ENCODE results near the gene BPTF. TPM values are rescaled to one million over a fixed set of nuclear protein-coding genes. Genes with fewer than 3 reads are reported as not detected.
"Not testable (repeated sequence)": the region's sequence is repeated elsewhere in the genome, so short reads cannot be mapped to it uniquely, and the experiment has no call there.

BPTF gene
- total RNA-seq, 4 donors from 2014 or later: 67.6 to 213 (median 102) TPM

GRCh38 chr17:67920212-67920611, 94.9 kb downstream of the BPTF start:
- no peak overlapping the region for H3K4me3 ChIP-seq
- H3K9me3 ChIP-seq: no peaks in the 10 kb centered on the region
- WGBS: 96% methylated on average over 4 of the region's 4 CpGs
- H3K27ac ChIP-seq: no peak overlapping the region
- H3K27me3 ChIP-seq: no peaks in the 10 kb centered on the region
- H3K4me1 ChIP-seq: no peaks in the 10 kb centered on the region
- peaks cover 77% of the 10 kb centered on the region for H3K36me3 ChIP-seq
- no peak for DNase-seq (ENCODE audit: low spot score in 2 of 2)
- TF ChIP-seq POLR2A (IDR thresholded peaks at IDR 0.05) (no peak), POLR2AphosphoS5 (IDR thresholded peaks at IDR 0.05) (no peak), EP300 (IDR thresholded peaks at IDR 0.05) (no peak)
- TF ChIP-seq, protein P1, sequence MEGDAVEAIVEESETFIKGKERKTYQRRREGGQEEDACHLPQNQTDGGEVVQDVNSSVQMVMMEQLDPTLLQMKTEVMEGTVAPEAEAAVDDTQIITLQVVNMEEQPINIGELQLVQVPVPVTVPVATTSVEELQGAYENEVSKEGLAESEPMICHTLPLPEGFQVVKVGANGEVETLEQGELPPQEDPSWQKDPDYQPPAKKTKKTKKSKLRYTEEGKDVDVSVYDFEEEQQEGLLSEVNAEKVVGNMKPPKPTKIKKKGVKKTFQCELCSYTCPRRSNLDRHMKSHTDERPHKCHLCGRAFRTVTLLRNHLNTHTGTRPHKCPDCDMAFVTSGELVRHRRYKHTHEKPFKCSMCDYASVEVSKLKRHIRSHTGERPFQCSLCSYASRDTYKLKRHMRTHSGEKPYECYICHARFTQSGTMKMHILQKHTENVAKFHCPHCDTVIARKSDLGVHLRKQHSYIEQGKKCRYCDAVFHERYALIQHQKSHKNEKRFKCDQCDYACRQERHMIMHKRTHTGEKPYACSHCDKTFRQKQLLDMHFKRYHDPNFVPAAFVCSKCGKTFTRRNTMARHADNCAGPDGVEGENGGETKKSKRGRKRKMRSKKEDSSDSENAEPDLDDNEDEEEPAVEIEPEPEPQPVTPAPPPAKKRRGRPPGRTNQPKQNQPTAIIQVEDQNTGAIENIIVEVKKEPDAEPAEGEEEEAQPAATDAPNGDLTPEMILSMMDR (IDR thresholded peaks at IDR 0.05): no peak

DNA sequence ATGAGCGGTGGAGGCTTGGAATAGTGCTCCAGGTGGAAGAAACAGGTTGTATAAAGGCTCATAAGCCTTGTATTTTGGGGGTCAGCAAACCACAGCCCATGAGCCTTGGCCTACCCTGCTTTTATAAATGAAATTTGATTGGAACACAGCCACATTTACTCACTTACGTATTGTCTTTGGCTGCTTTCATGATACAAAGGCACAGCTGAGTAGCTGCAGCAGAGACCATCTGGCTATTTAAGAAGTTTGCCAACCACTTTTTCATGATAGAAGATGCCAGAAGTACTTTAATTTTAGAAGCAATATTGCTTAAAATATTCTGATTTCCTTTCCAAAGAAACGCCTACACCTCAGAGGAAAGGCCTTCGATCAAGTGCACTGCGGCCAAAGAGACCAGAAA, 97.2 kb downstream of the BPTF start:
- no peak overlapping the region for H3K4me3 ChIP-seq
- H3K27ac ChIP-seq: no peak overlapping the region
- H3K9me3 ChIP-seq: no peaks in the 10 kb centered on the region
- no peaks in the 10 kb centered on the region for H3K27me3 ChIP-seq
- peaks cover 86% of the 10 kb centered on the region for H3K36me3 ChIP-seq
- DNase-seq (ENCODE audit: low spot score in 2 of 2): no peak
- H3K4me1 ChIP-seq: no peaks in the 10 kb centered on the region
- WGBS: 78% methylated on average over 5 of the region's 5 CpGs
- TF ChIP-seq, protein P1 (IDR thresholded peaks at IDR 0.05): no peak
- no peak for TF ChIP-seq POLR2AphosphoS5 (IDR thresholded peaks at IDR 0.05)
- no peak for TF ChIP-seq EP300 (IDR thresholded peaks at IDR 0.05)
- TF ChIP-seq POLR2A (IDR thresholded peaks at IDR 0.05): no peak

GRCh38 chr17:67928842-67929241, 103.5 kb downstream of the BPTF start:
- H3K36me3 ChIP-seq: peaks cover 95% of the 10 kb centered on the region
- H3K4me1 ChIP-seq; H3K9me3 ChIP-seq; DNase-seq (ENCODE audit: low spot score in 2 of 2); H3K27me3 ChIP-seq; H3K4me3 ChIP-seq; H3K27ac ChIP-seq: not testable (repeated sequence)
- WGBS: 79% methylated on average over 4 of the region's 4 CpGs

DNA sequence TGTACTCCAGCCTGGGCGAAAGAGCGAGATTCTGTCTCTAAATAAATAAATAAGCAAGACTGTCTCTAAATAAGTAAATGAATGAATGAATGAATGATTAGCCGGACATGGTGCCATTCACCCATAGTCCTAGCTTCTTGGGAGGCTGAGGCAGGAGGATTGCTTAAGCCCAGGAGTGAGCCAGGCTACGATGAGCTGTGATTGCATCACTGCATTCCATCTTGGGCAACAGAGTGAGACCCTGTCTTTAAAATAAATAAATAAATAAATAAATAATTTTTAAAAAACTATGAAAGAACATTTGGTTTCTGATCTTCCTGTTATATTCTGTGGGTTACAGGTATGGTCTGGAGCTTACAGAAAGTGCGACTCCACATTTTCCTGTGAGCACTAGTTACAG, 105.9 kb downstream of the BPTF start:
- 92% methylated on average over 5 of the region's 5 CpGs for WGBS
- H3K36me3 ChIP-seq: peaks cover 95% of the 10 kb centered on the region
- TF ChIP-seq POLR2A (IDR thresholded peaks at IDR 0.05) (no peak), POLR2AphosphoS5 (IDR thresholded peaks at IDR 0.05) (no peak), EP300 (IDR thresholded peaks at IDR 0.05) (no peak)

DNA sequence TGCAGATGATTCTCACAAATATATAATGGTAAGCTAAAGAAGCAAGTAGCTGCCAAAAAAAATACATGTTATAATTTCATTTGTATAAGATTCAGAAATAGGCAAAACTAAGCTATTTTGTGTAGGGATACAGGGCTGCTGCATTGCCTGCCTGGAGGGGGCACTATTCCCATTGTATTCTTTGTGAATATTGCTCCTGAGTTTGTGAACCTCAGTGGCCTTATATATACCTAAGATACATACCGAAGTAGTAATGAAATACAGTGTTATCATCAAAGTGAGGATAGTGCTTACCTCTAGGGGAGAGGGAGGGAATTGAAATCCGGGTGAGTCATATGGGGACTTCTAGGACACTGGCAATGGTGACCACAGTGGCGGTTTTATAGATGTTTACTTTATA, 117.5 kb downstream of the BPTF start:
- WGBS: 92% methylated on average over 3 of the region's 3 CpGs

More for the DNA sequence above, 105.9 kb downstream of the BPTF start:
- Histone ChIP-seq H3K27me3 (no peaks in the 10 kb centered on the region), H3K4me1 (no peaks in the 10 kb centered on the region), H3K9me3 (no peaks in the 10 kb centered on the region), H3K4me3 (no peak overlapping the region), H3K27ac (no peak overlapping the region)
- no peak for DNase-seq (ENCODE audit: low spot score in 2 of 2)

DNA sequence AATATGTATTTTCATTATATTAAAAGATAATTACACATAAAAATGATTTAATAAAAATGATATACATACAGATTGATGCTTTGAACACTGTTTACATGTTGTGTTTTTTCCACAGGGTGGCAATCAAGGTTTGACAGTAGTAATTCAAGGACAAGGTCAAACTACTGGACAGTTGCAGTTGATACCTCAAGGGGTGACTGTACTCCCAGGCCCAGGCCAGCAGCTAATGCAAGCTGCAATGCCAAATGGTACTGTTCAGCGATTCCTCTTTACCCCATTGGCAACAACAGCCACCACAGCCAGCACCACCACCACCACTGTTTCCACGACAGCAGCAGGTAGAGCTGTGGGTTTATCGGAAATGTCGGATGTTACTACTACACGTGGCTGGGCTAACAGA, 118.7 kb downstream of the BPTF start:
- H3K4me1 ChIP-seq: no peaks in the 10 kb centered on the region
- no peak for DNase-seq (ENCODE audit: low spot score in 2 of 2)
- no peak overlapping the region for H3K4me3 ChIP-seq
- H3K27me3 ChIP-seq: no peaks in the 10 kb centered on the region
- WGBS: 92% methylated on average over 5 of the region's 5 CpGs
- TF ChIP-seq POLR2AphosphoS5 (IDR thresholded peaks at IDR 0.05): no peak
- TF ChIP-seq EP300 (IDR thresholded peaks at IDR 0.05): no peak
- TF ChIP-seq, protein P1 (IDR thresholded peaks at IDR 0.05): no peak
- no peak for TF ChIP-seq POLR2A (IDR thresholded peaks at IDR 0.05)
- H3K36me3 ChIP-seq: peaks cover 98% of the 10 kb centered on the region
- no peaks in the 10 kb centered on the region for H3K9me3 ChIP-seq
- H3K27ac ChIP-seq: no peak overlapping the region

More for the DNA sequence above, 117.5 kb downstream of the BPTF start:
- H3K36me3 ChIP-seq: peaks cover 96% of the 10 kb centered on the region
- DNase-seq (ENCODE audit: low spot score in 2 of 2): no peak
- H3K27ac ChIP-seq: no peak overlapping the region
- no peaks in the 10 kb centered on the region for H3K4me1 ChIP-seq
- no peak overlapping the region for H3K4me3 ChIP-seq
- H3K9me3 ChIP-seq: no peaks in the 10 kb centered on the region
- TF ChIP-seq, protein P1 (IDR thresholded peaks at IDR 0.05): peak in 1 of 2 donors; percentile 18
- TF ChIP-seq EP300 (IDR thresholded peaks at IDR 0.05): no peak
- no peaks in the 10 kb centered on the region for H3K27me3 ChIP-seq

Data from suprapubic skin (tissue), 4 donors.